ENCODE results near the gene BNIP2.

Gene BNIP2

GRCh38 chr15:59688782-59689625 lies at the start of gene BNIP2 (continued):
- TF ChIP-seq PRDM10 (tag by site-specific recombination; IDR thresholded peaks at IDR 0.05) (0 out of 2 replicates have a peak, but pooled peaks have one; percentile 17), YY1 (tag by site-specific recombination; IDR thresholded peaks at IDR 0.05) (no peak), TSHZ1 (tag by site-specific recombination; IDR thresholded peaks at IDR 0.05; ENCODE audit: borderline replicate concordance) (no peak), YY2 (tag by site-specific recombination; IDR thresholded peaks at IDR 0.05) (no peak), GLI2 (tag by site-specific recombination; IDR thresholded peaks at IDR 0.05; ENCODE audit: borderline replicate concordance, low read depth) (no peak), ZNF629 (tag by site-specific recombination; IDR thresholded peaks at IDR 0.05) (peak; percentile 86), ZNF792 (tag by site-specific recombination; IDR thresholded peaks at IDR 0.05) (no peak), ZNF19 (tag by site-specific recombination; IDR thresholded peaks at IDR 0.05; ENCODE audit: low read depth) (no peak), GLI4 (tag by site-specific recombination; IDR thresholded peaks at IDR 0.05) (0 out of 2 replicates have a peak, but pooled peaks have one; percentile 22), CTCF (tag by site-specific recombination; IDR thresholded peaks at IDR 0.05) (peak; percentile 46), ZNF777 (tag by site-specific recombination; IDR thresholded peaks at IDR 0.05; ENCODE audit: borderline replicate concordance) (peak; percentile 63; the same call in 1 of the 2 replicates), ZNF664 (tag by site-specific recombination; IDR thresholded peaks at IDR 0.05) (no peak), ZNF677 (tag by site-specific recombination; IDR thresholded peaks at IDR 0.05) (no peak), SP3 (tag by site-specific recombination; IDR thresholded peaks at IDR 0.05) (peak; percentile 79), ZNF24 (tag by site-specific recombination; IDR thresholded peaks at IDR 0.05) (no peak), ZNF660 (tag by site-specific recombination; IDR thresholded peaks at IDR 0.05) (peak; percentile 45; the same call in 1 of the 2 replicates), ZNF426 (tag by site-specific recombination; IDR thresholded peaks at IDR 0.05) (no peak), ZNF510 (tag by site-specific recombination; IDR thresholded peaks at IDR 0.05; ENCODE audit: insufficient replicate concordance) (no peak), ZNF561 (tag by site-specific recombination; IDR thresholded peaks at IDR 0.05; ENCODE audit: borderline replicate concordance) (no peak; the same call in 1 of the 2 replicates), ZNF645 (tag by site-specific recombination; IDR thresholded peaks at IDR 0.05) (no peak), ZNF530 (tag by site-specific recombination; IDR thresholded peaks at IDR 0.05; ENCODE audit: low read depth) (no peak), ZNF112 (tag by site-specific recombination; IDR thresholded peaks at IDR 0.05) (no peak), ZNF624 (tag by site-specific recombination; IDR thresholded peaks at IDR 0.05) (no peak), BCL11B (tag by site-specific recombination; IDR thresholded peaks at IDR 0.05; ENCODE audit: low read depth) (peak; percentile 83), ZNF704 (tag by site-specific recombination; IDR thresholded peaks at IDR 0.05) (no peak), ZNF600 (tag by site-specific recombination; IDR thresholded peaks at IDR 0.05) (peak; percentile 73), ZNF843 (tag by site-specific recombination; IDR thresholded peaks at IDR 0.05) (no peak), KLF10 (tag by site-specific recombination; IDR thresholded peaks at IDR 0.05) (peak; percentile 97), ZNF341 (tag by site-specific recombination; IDR thresholded peaks at IDR 0.05; ENCODE audit: low read depth) (no peak)

Measured in HEK293 (cell line).